WTC11 (cell line): ENCODE results near the gene PRKCZ.

Experiments used
- CREM ChIP-seq: sonication (generic); formaldehyde crosslinking; IDR thresholded peaks from 2 replicates; pipeline ENCODE4 v1.8.1; 2022; ENCODE audit warnings: mild to moderate bottlenecking, missing genetic modification reagents, moderate library complexity
- ESRRA ChIP-seq: sonication (generic); formaldehyde crosslinking; IDR thresholded peaks from 2 replicates; pipeline ENCODE4 v1.8.1; 2022; ENCODE audit warnings: mild to moderate bottlenecking, missing genetic modification reagents, borderline replicate concordance
- FOXP1 ChIP-seq: sonication (generic); formaldehyde crosslinking; IDR thresholded peaks from 2 replicates; pipeline ENCODE4 v1.8.0; 2022; ENCODE audit warnings: missing genetic modification reagents, mild to moderate bottlenecking, moderate library complexity, borderline replicate concordance
- NFYB ChIP-seq: sonication (generic); formaldehyde crosslinking; conservative IDR thresholded peaks from 2 replicates; pipeline ENCODE4 v1.8.0; 2022; ENCODE audit warnings: low read depth, missing genetic modification reagents
- NR3C1 ChIP-seq: sonication (generic); formaldehyde crosslinking; conservative IDR thresholded peaks from 2 replicates; pipeline ENCODE4 v1.8.1; 2023; ENCODE audit warnings: low read depth, mild to moderate bottlenecking, missing genetic modification reagents
- TP53 ChIP-seq: sonication (generic); formaldehyde crosslinking; IDR thresholded peaks from 2 replicates; pipeline ENCODE4 v1.8.1; 2023; ENCODE audit warnings: mild to moderate bottlenecking, missing genetic modification reagents
- ZNF121 ChIP-seq: sonication (generic); formaldehyde crosslinking; IDR thresholded peaks from 2 replicates; pipeline ENCODE4 v1.8.0; 2023; ENCODE audit warnings: missing genetic modification reagents
- ZNF263 ChIP-seq: sonication (generic); formaldehyde crosslinking; IDR thresholded peaks from 2 replicates; pipeline ENCODE4 v1.8.1; 2022; ENCODE audit warnings: low read depth, mild to moderate bottlenecking, moderate library complexity, missing genetic modification reagents
- TF ChIP-seq, protein P1 (sequence below): fragments of 200-600 bp; IDR thresholded peaks from 2 replicates; pipeline ENCODE4 v1.8.0; 2022; ENCODE audit warnings: antibody characterized with exemption
- TF ChIP-seq, protein P2 (sequence below): sonication (generic); formaldehyde crosslinking; conservative IDR thresholded peaks from 2 replicates; pipeline ENCODE4 v1.8.1; 2022; ENCODE audit warnings: mild to moderate bottlenecking, missing genetic modification reagents
- TF ChIP-seq, protein P3 (sequence below): sonication (generic); formaldehyde crosslinking; IDR thresholded peaks from 2 replicates; pipeline ENCODE4 v1.8.1; 2022; ENCODE audit warnings: mild to moderate bottlenecking, missing genetic modification reagents, moderate library complexity, borderline replicate concordance
- TF ChIP-seq, protein P4 (sequence below): sonication (generic); formaldehyde crosslinking; IDR thresholded peaks from 2 replicates; pipeline ENCODE4 v1.8.0; 2022; ENCODE audit warnings: mild to moderate bottlenecking, missing genetic modification reagents

DNA sequence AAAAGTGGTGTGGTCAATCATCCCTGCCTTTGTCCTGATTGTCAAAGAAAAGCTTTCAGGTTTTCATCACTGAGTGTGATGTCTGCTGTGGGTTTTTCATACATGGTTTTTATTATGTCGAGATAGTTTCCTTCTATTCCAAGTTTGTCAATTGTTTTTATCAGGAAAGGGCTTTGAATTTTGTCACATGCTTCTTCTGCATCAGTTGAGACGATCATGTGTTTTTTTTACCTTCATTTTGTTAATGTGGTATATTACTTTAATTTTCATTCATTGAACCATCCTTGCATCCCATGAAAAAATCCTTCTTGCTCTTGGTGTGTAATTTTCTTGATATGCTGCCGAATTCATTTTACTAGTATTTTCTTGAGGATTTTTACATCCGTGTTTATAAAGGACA is 15.5 kb downstream of the PRKCZ start:
- TF ChIP-seq NFYB (CRISPR knock-in tag) (no peak), TP53 (no peak), NR3C1 (CRISPR knock-in tag) (no peak), ESRRA (CRISPR knock-in tag) (no peak), ZNF121 (CRISPR knock-in tag) (no peak), FOXP1 (CRISPR knock-in tag) (no peak), CREM (CRISPR knock-in tag) (no peak), ZNF263 (CRISPR knock-in tag) (no peak)
- TF ChIP-seq, protein P1, sequence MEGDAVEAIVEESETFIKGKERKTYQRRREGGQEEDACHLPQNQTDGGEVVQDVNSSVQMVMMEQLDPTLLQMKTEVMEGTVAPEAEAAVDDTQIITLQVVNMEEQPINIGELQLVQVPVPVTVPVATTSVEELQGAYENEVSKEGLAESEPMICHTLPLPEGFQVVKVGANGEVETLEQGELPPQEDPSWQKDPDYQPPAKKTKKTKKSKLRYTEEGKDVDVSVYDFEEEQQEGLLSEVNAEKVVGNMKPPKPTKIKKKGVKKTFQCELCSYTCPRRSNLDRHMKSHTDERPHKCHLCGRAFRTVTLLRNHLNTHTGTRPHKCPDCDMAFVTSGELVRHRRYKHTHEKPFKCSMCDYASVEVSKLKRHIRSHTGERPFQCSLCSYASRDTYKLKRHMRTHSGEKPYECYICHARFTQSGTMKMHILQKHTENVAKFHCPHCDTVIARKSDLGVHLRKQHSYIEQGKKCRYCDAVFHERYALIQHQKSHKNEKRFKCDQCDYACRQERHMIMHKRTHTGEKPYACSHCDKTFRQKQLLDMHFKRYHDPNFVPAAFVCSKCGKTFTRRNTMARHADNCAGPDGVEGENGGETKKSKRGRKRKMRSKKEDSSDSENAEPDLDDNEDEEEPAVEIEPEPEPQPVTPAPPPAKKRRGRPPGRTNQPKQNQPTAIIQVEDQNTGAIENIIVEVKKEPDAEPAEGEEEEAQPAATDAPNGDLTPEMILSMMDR, result no peak
- TF ChIP-seq, protein P2, sequence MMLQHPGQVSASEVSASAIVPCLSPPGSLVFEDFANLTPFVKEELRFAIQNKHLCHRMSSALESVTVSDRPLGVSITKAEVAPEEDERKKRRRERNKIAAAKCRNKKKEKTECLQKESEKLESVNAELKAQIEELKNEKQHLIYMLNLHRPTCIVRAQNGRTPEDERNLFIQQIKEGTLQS (CRISPR knock-in tag), result no peak
- TF ChIP-seq, protein P3, sequence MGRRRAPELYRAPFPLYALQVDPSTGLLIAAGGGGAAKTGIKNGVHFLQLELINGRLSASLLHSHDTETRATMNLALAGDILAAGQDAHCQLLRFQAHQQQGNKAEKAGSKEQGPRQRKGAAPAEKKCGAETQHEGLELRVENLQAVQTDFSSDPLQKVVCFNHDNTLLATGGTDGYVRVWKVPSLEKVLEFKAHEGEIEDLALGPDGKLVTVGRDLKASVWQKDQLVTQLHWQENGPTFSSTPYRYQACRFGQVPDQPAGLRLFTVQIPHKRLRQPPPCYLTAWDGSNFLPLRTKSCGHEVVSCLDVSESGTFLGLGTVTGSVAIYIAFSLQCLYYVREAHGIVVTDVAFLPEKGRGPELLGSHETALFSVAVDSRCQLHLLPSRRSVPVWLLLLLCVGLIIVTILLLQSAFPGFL, result no peak
- TF ChIP-seq, protein P4, sequence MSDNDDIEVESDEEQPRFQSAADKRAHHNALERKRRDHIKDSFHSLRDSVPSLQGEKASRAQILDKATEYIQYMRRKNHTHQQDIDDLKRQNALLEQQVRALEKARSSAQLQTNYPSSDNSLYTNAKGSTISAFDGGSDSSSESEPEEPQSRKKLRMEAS, result no peak
